D721Med (cell line): ENCODE data around the gene FCAMR.

Experiments
- DNase-seq: peaks from one replicate; pipeline ENCODE4 v3.0.0; 2011; ENCODE audit warnings: low spot score; ENCODE audit not compliant: insufficient read length
- FAIRE-seq: peaks from 2 replicates; lab custom pipeline; 2011; peaks lifted over from hg19 to GRCh38; lab: Jason Lieb, UNC
- CTCF ChIP-seq: IDR thresholded peaks from 2 replicates; pipeline ENCODE4 v1.5.1; 2012; ENCODE audit warnings: mild to moderate bottlenecking, control low read depth; ENCODE audit not compliant: insufficient read depth; ENCODE audit errors: missing control alignments

FCAMR gene

DNA sequence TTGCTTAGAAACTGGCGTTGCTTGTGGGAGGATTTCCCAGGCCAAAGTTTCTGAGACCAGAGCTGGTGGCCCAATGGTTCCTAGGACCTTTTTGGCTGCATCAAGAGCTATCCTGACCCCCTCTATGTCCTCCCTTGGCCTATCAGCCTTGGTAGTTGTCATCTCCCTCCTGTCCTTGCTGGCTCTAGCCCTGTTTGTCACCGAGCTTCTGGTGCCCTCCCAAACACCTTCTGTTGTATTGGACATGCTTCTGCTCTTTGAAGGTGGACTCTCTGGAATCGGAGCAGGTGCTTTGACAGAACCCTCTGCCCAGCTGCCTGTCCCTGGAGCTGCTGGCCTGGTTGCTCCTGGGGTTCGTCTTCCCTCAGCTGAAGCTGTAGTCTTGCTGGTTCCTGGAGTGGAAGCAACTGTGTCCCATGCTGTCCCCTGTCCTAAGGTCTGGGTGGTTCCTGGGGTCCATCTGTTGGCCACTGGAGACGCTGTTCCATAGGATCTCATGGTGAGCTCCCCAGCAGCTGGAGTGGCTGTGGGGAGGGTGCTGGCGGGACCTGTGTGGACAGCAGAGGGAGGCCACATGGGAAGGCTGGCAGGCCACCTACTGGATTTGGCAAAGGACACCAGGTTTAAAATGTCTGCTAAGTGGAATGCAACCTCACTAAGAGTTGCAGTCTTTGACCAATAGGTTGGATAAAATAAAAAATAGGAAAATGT, 9.4 kb downstream of the FCAMR start:
- FAIRE-seq (no peak), DNase-seq (no peak)
- TF ChIP-seq CTCF: no peak

- DNase-seq: no peak
- FAIRE-seq: no peak
Observed at GRCh38 chr1:206958144-206958543, 12.1 kb downstream of the FCAMR start.

GRCh38 chr1:206957639-206958038, 12.6 kb downstream of the FCAMR start:
- no peak for TF ChIP-seq CTCF
- FAIRE-seq: no peak
- no peak for DNase-seq

More at GRCh38 chr1:206958144-206958543, 12.1 kb downstream of the FCAMR start:
- no peak for TF ChIP-seq CTCF

GRCh38 chr1:206955476-206956451, 14.5 kb downstream of the FCAMR start:
- no peak for DNase-seq
- FAIRE-seq: no peak
- no peak for TF ChIP-seq CTCF

GRCh38 chr1:206954459-206955342, 15.6 kb downstream of the FCAMR start:
- DNase-seq: no peak
- no peak for TF ChIP-seq CTCF
- FAIRE-seq: no peak

DNA sequence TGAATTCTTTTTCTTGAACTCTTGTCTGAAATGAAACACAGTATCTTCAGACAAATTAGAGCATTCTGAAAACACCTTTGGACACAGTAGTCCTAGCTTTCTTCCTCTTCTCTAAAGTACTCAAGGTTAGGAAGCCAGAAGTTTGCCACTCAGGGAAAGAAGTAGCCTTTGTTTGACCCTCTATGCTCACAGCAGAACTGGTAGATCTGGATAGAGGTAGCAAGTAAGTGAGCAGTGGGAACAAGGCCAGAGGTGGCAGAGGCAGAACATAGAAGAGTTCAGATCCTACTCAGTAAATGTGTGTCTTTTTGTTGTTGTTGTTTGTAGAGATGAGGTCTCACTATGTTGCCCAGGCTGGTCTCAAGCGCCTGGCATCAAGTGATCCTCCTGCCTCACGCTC, 16.6 kb downstream of the FCAMR start:
- DNase-seq: no peak
- no peak for FAIRE-seq
- no peak for TF ChIP-seq CTCF
